Effector memory CD4-positive, alpha-beta T cell (primary cell): ENCODE measurements around the gene KCNC4.

ENCODE experiments used
- DNase-seq, 3 donors: peaks; one replicate each; pipeline ENCODE4 v3.0.0-alpha.2; 2020
- H3K27ac ChIP-seq: 2 replicates; pipeline ENCODE4 v1.7.0; 2013; ENCODE audit warnings: mild to moderate bottlenecking, low read length, moderate library complexity; ENCODE audit not compliant: insufficient read depth, poor library complexity, severe bottlenecking
- H3K27me3 ChIP-seq: replicated peaks from 2 replicates; pipeline ENCODE4 v1.7.0; 2013; ENCODE audit warnings: mild to moderate bottlenecking, low read length; ENCODE audit not compliant: insufficient read depth, control insufficient read depth, poor library complexity, severe bottlenecking
- H3K36me3 ChIP-seq: 2 replicates; pipeline ENCODE4 v1.7.0; 2013; ENCODE audit warnings: mild to moderate bottlenecking, low read length, moderate library complexity; ENCODE audit not compliant: control insufficient read depth, insufficient read depth
- H3K4me1 ChIP-seq: 2 replicates; pipeline ENCODE4 v1.7.0; 2013; ENCODE audit warnings: low read length, mild to moderate bottlenecking; ENCODE audit not compliant: control insufficient read depth, insufficient read depth, poor library complexity, severe bottlenecking
- H3K4me3 ChIP-seq: 2 replicates; pipeline ENCODE4 v1.7.0; 2013; ENCODE audit warnings: low read length, low read depth, mild to moderate bottlenecking; ENCODE audit not compliant: insufficient read depth, poor library complexity, severe bottlenecking
- H3K9me3 ChIP-seq: 2 replicates; pipeline ENCODE4 v1.7.0; 2013; ENCODE audit warnings: mild to moderate bottlenecking, low read length, moderate library complexity; ENCODE audit not compliant: control insufficient read depth
- total RNA-seq, 3 donors: gene quantifications; one replicate each; lab custom pipeline; 2026; lab: John Stamatoyannopoulos, UW

KCNC4 gene
- total RNA-seq, result 23.9 to 31.1 (median 30.2) reads per million in 3 donors

- DNase-seq, result peak; percentile 85 to 88 (median 87)
- H3K4me3 ChIP-seq, result peak within 1 kb of the TSS; percentile 69
- peak within 1 kb of the TSS; percentile 72 for H3K27ac ChIP-seq
- H3K9me3 ChIP-seq, result no peaks in the 10 kb centered on the region
- peaks cover 31% of the 10 kb centered on the region for H3K4me1 ChIP-seq
- H3K27me3 ChIP-seq, result no peaks in the 10 kb centered on the region
- no peaks in the 10 kb centered on the region for H3K36me3 ChIP-seq
Measured at GRCh38 chr1:110209715-110210603, at the start of gene KCNC4. TSS of gene KCNC4 (plus strand) at chr1:110210314. CDS start at chr1:110211500, 1,186 bp downstream.

GRCh38 chr1:110160538-110161100 lies 49.5 kb upstream of the KCNC4 start:
- H3K36me3 ChIP-seq, result no peaks in the 10 kb centered on the region
- DNase-seq, result no peak
- no peak overlapping the region for H3K4me3 ChIP-seq
- no peaks in the 10 kb centered on the region for H3K9me3 ChIP-seq
- H3K27me3 ChIP-seq, result no peaks in the 10 kb centered on the region
- H3K4me1 ChIP-seq, result no peaks in the 10 kb centered on the region
- no peak overlapping the region for H3K27ac ChIP-seq

GRCh38 chr1:110161165-110161564 lies 48.9 kb upstream of the KCNC4 start:
- Histone ChIP-seq H3K27me3 (no peaks in the 10 kb centered on the region), H3K27ac (no peak overlapping the region)

GRCh38 chr1:110161849-110162248 lies 48.3 kb upstream of the KCNC4 start:
- no peaks in the 10 kb centered on the region for H3K27me3 ChIP-seq
- no peak overlapping the region for H3K27ac ChIP-seq
- H3K4me1 ChIP-seq, result no peaks in the 10 kb centered on the region
- H3K36me3 ChIP-seq, result no peaks in the 10 kb centered on the region
- H3K4me3 ChIP-seq, result no peak overlapping the region
- no peak for DNase-seq
- no peaks in the 10 kb centered on the region for H3K9me3 ChIP-seq

More at GRCh38 chr1:110161165-110161564, 48.9 kb upstream of the KCNC4 start:
- H3K4me3 ChIP-seq, result no peak overlapping the region
- no peak for DNase-seq
- no peaks in the 10 kb centered on the region for H3K4me1 ChIP-seq
- H3K9me3 ChIP-seq, result no peaks in the 10 kb centered on the region
- no peaks in the 10 kb centered on the region for H3K36me3 ChIP-seq

- Histone ChIP-seq H3K27ac (no peak overlapping the region), H3K4me3 (no peak overlapping the region), H3K27me3 (no peaks in the 10 kb centered on the region), H3K9me3 (no peaks in the 10 kb centered on the region), H3K36me3 (no peaks in the 10 kb centered on the region), H3K4me1 (no peaks in the 10 kb centered on the region)
- no peak for DNase-seq
Measured at GRCh38 chr1:110163591-110163990, 46.5 kb upstream of the KCNC4 start.

GRCh38 chr1:110164725-110165350 lies 45.3 kb upstream of the KCNC4 start:
- Histone ChIP-seq H3K4me3 (no peak overlapping the region), H3K27me3 (no peaks in the 10 kb centered on the region), H3K9me3 (no peaks in the 10 kb centered on the region), H3K36me3 (no peaks in the 10 kb centered on the region), H3K4me1 (no peaks in the 10 kb centered on the region), H3K27ac (no peak overlapping the region)
- DNase-seq, result no peak

- no peak for DNase-seq
- Histone ChIP-seq H3K27me3 (no peaks in the 10 kb centered on the region), H3K36me3 (no peaks in the 10 kb centered on the region), H3K4me1 (no peaks in the 10 kb centered on the region), H3K4me3 (no peak overlapping the region), H3K27ac (no peak overlapping the region), H3K9me3 (no peaks in the 10 kb centered on the region)
Measured at GRCh38 chr1:110165761-110166231, 44.3 kb upstream of the KCNC4 start.

- Histone ChIP-seq H3K27ac (no peak overlapping the region), H3K27me3 (no peaks in the 10 kb centered on the region)
Measured at GRCh38 chr1:110166861-110167260, 43.3 kb upstream of the KCNC4 start.

GRCh38 chr1:110170766-110171733 lies 39.1 kb upstream of the KCNC4 start:
- Histone ChIP-seq H3K36me3 (no peaks in the 10 kb centered on the region), H3K4me3 (no peak overlapping the region), H3K27ac (no peak overlapping the region), H3K4me1 (no peaks in the 10 kb centered on the region), H3K9me3 (no peaks in the 10 kb centered on the region), H3K27me3 (no peaks in the 10 kb centered on the region)
- no peak for DNase-seq

More at GRCh38 chr1:110166861-110167260, 43.3 kb upstream of the KCNC4 start:
- Histone ChIP-seq H3K4me3 (no peak overlapping the region), H3K36me3 (no peaks in the 10 kb centered on the region), H3K9me3 (no peaks in the 10 kb centered on the region), H3K4me1 (no peaks in the 10 kb centered on the region)
- no peak for DNase-seq
